Epithelial cell of proximal tubule (primary cell): ENCODE results near the gene ZNF768. TPM values are rescaled to one million over a fixed set of nuclear protein-coding genes. Genes with fewer than 3 reads are reported as not detected.

Source experiments
- DNase-seq: peaks from one replicate; pipeline ENCODE4 v3.0.0-alpha.2; 2011; ENCODE audit warnings: low read depth
- H3K4me3 ChIP-seq: 2 replicates; pipeline ENCODE4 v1.5.1; 2011; ENCODE audit warnings: low read depth, mild to moderate bottlenecking, low read length
- total RNA-seq: library from RNA; depleted of rRNA; stranded (reverse); fragments of >200 nt; gene quantifications from 2 replicates; pipeline ENCODE4 v1.2.3, GENCODE V29; 2015
- TF ChIP-seq, protein P1 (sequence below): conservative IDR thresholded peaks from 2 replicates; pipeline ENCODE4 v1.5.1; 2012; ENCODE audit warnings: low read depth, mild to moderate bottlenecking, low read length

Gene ZNF768
- total RNA-seq, 1 donor from 2014 or later, result 35.2 TPM

DNA sequence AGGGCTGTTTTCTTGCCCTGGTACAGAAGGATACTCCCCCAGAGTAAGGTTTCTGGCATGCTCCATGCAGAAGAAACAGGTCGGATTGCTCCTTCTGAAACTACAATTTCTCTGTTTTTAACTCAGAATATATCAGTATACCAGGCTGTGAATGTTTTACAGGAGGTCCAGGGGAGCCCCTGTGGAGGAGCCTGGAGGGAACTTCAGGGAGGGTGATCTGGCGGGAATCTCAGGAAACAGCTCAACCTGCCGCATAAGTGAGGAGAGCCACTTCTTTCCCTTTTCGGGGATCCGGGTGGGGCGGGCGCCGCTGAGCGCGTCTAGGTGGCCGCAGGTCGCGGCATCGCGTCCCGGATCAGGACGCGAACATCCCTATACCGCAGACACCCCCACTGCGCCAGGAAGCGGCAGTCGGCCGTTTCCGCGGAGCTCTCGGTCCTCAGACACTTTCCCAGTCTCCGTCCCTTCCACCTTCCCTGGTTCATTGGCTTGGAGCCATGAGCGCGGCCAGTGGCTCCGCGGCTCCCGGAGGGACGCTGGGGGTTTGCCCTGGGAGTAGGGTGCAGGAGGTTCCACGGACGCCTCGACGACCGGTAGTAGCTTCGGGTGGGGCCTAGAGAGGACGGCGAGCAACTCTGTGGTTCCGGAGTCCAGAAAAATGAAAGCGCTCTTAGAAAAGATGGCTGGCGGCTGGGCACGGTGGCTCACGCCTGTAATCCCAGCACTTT lies 34.9 kb upstream of the ZNF768 start:
- TF ChIP-seq, protein P1, sequence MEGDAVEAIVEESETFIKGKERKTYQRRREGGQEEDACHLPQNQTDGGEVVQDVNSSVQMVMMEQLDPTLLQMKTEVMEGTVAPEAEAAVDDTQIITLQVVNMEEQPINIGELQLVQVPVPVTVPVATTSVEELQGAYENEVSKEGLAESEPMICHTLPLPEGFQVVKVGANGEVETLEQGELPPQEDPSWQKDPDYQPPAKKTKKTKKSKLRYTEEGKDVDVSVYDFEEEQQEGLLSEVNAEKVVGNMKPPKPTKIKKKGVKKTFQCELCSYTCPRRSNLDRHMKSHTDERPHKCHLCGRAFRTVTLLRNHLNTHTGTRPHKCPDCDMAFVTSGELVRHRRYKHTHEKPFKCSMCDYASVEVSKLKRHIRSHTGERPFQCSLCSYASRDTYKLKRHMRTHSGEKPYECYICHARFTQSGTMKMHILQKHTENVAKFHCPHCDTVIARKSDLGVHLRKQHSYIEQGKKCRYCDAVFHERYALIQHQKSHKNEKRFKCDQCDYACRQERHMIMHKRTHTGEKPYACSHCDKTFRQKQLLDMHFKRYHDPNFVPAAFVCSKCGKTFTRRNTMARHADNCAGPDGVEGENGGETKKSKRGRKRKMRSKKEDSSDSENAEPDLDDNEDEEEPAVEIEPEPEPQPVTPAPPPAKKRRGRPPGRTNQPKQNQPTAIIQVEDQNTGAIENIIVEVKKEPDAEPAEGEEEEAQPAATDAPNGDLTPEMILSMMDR, result no peak
- no peak for DNase-seq
- H3K4me3 ChIP-seq, result peak overlapping the region; percentile 58

DNA sequence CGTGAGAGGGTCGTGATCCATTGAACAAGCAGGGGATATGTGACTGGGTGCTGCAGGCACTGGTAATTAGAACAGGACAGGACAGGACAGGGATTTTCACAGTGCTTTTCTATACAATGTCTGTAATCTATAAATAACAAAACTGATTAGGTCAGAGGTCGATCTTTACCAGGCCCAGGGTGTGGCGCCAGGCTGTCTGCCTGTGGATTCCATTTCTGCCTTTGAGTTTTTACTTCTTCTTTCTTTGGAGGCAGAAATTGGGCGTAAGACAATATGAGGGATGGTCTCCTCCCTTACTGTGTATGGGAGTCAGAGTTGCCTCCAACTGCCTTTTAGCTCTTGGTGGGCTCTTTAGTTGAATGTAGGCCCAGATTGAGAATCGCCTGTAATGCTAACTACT lies 33.3 kb upstream of the ZNF768 start:
- TF ChIP-seq, protein P1, result no peak
- H3K4me3 ChIP-seq, result no peak overlapping the region
- no peak for DNase-seq

DNA sequence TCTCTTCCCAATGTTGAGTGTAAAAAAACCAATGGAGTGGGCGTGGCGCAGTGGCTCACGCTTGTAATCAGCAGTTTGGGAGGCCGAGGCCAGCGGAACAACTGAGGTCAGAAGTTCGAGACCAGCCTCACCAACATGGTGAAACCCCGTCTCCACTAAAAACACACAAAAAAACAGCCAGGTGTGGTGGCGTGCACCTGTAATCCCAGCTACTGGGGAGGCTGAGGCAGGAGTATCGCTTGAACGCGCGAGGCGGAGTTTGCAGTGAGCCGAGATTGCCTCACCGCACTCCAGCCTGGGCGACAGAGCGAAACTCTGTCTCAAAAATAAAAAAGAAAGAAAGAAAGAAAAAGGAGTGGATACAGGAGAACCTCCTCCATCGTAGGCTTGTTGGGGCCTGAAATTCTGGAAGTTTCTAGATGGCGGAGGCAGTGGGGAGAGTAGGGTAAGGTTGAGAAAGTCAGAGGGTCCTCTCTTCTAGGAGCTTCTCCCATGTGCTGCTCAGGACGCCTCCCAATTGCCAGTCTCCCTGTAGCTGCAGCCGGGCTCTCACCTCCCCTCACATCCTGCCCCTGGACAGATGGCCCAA lies 32.5 kb upstream of the ZNF768 start:
- no peak for DNase-seq
- peak overlapping the region; percentile 92 for H3K4me3 ChIP-seq
- TF ChIP-seq, protein P1, result no peak

DNA sequence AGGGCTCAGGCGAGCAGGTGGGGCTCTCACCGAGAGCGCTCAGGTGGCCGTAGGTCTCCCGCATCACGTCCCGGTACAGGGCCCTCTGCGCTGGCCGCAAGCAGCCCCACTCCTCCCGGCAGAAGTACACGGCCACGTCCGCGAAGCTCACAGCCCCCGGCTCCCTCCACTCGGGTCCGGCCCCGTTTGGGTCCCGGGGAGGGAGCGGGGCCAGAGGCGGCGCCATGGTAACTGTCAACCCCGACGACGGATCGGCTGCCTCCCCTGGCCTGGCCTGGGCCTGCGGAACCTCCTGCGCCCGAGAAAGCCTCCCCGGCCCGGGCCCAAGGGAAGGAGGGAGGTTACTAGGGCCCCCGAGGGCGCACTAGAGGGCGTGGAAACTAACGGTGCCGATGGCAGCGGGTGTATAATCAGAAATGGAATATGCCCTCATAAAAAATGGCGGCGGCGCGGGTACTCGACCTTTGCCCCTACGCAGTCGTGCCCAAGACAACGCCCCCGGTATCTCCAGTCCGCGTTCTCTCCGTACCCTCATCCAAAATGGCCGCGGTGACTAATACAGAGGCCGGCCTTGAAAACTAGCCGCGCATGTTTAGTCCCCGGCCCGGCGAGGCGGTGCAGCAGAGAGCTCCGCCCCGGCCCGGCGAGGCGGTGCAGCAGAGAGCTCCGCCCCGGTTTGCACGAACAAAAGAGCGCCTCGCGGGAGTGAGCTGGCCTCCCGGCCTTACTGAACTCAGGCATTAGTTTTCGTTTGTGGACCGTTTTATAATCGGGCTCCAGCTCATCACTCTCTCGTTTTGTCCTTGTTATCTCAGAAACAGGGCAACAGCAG lies 31.8 kb upstream of the ZNF768 start, which contains the start of gene ZNF764:
Gene ZNF764, minus strand, starts transcription at position 418 of the 832 bp plus-strand sequence. Its CDS starts 192 bp downstream, at position 226.
- peak within 1 kb of the TSS; percentile 92 for H3K4me3 ChIP-seq
- peak; percentile 72 for DNase-seq
- TF ChIP-seq, protein P1, result no peak

DNA sequence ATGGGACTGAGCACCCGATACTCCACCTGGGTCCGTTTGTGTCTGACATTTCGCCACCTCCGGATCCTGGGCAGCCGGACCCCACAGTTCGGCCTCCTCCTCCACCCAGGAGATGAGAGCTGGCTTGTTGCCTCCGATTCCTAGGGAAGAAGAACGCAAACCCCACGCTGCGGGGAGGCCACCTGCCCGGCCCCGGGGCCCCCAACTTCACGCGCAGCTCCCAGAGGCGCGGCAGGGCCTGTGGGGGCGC lies 31.3 kb upstream of the ZNF768 start:
- peak overlapping the region; percentile 92 for H3K4me3 ChIP-seq
- DNase-seq, result no peak
- TF ChIP-seq, protein P1, result no peak

DNA sequence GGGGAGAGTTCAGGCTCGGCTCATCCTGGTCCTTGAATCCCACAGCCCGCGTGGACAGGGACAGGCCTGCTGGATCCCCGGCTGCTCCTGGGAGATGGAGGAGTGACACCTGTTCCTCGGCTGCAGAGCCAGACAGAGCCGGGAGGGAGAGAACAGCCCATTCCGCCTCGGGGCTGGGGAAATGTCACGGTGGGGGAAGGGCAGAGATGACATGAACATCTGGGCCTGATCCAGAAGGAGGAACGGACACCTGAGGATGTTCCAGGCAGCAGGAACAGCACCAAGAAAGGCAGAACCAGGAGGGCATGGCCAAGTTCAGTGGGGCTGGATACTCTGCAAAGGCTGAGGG lies 29.7 kb upstream of the ZNF768 start:
- DNase-seq, result no peak
- TF ChIP-seq, protein P1, result no peak
- no peak overlapping the region for H3K4me3 ChIP-seq
